ENCODE results near the gene CCL23. TPM values are rescaled to one million over a fixed set of nuclear protein-coding genes. Genes with fewer than 3 reads are reported as not detected.

Gene CCL23, protein sequence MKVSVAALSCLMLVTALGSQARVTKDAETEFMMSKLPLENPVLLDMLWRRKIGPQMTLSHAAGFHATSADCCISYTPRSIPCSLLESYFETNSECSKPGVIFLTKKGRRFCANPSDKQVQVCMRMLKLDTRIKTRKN
- not detected in 2 replicates for total RNA-seq

DNA sequence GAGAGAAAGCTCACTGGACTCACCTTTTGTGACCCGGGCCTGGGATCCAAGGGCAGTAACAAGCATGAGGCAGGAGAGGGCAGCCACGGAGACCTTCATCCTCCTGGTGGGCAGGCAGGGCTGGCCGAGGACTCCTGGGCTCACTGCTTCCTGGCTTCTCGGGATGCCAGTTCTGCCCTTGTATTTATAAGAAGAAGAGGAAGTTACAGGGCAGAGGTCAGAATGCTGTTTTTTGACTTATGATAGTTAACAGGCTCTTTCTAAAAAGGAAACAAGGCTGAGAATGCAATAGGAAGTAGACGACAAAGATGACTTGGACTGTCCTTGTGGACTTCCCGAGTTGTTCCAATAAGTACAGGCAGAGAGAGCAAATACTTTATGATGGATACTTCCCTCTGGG is at the start of gene CCL23:
TSS of gene CCL23 (minus strand) at position 174 of the 400 bp plus-strand sequence. CDS start at position 99, 75 bp downstream.
- Mint-ChIP-seq H3K4me1 (ENCODE audit: low read depth) (no peaks in the 10 kb centered on the region), H3K9me3 (no peaks in the 10 kb centered on the region), H3K36me3 (ENCODE audit: low read depth) (no peaks in the 10 kb centered on the region), H3K27me3 (ENCODE audit: insufficient read depth) (peaks cover 27% of the 10 kb centered on the region), H3K4me3 (no peak within 1 kb of the TSS), H3K27ac (no peak within 1 kb of the TSS)
- intact Hi-C loops (cut with micrococcal nuclease), result no loop called here
- DNase-seq (ENCODE audit: low spot score), result no peak

DNA sequence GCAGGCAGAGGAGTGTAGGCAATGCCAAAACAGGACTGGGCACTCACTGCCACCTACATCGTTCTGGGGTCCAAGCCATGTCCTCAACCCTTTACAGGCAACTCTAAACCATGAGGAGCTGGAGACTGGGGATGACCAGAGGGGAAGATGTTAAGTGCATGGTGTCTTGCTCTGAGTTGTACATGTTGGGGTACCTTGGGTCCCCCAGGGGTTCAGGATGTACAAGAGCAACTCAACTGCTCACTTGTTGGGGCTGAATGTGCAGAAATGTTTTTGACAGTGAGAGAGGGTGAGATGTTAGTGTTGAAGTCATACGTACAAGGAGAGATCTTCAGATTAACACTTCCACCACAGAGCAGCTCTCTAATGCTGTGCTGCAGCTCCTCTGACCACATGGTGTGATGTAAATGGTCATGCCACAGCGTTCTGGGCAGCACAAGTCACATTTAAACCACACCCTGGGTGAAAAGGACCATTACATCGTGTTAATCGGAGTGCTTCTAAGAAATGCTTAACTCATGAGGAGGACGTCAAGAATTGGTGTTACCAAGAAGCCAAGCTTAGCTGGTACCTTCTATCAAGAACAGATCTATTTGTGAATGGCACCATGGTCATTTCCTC is 48.7 kb upstream of the CCL23 start:
- H3K36me3 Mint-ChIP-seq (ENCODE audit: low read depth), result no peaks in the 10 kb centered on the region
- peaks cover 6% of the 10 kb centered on the region for H3K27me3 Mint-ChIP-seq (ENCODE audit: insufficient read depth)
- peaks cover 9% of the 10 kb centered on the region for H3K4me1 Mint-ChIP-seq (ENCODE audit: low read depth)
- peak overlapping the region; percentile 49 for H3K27ac Mint-ChIP-seq
- H3K4me3 Mint-ChIP-seq, result no peak overlapping the region
- no peak for DNase-seq (ENCODE audit: low spot score)
- intact Hi-C loops (cut with micrococcal nuclease), result no loop called here
- peaks cover 3% of the 10 kb centered on the region for H3K9me3 Mint-ChIP-seq

DNA sequence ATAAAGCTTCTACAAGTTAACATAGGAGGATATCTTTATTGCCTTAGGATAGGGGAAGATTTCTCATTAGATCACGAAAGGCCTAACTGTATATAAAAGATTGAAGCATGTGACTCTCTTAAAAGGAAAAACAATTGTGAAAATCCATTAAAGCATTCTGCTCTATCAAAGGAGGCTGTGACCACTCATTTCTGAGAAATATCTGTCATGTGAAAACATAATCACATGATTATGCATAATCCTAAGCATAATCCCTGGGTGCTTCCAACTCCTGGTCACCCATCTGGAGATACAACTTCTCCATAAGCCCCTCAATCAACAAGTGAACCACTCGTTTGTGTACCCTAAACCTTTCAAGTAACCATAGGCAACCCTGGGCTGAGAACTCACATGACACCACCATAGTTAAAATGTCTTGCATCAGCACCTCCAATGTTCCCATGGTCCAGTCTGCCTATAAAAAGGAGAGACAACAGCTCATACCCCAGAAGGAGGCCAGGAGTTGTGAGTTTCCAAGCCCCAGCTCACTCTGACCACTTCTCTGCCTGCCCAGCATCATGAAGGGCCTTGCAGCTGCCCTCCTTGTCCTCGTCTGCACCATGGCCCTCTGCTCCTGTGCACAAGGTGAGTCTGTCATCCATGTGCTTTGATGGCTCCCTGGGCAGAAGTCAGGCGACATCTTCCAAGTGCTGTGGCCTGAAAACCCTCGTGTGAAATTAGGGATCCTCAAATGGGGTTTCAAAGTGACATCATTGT is 46.2 kb upstream of the CCL23 start, which contains the start of gene CCL18:
TSS of gene CCL18 (plus strand) at position 487 of the 756 bp plus-strand sequence. CDS start at position 558, 71 bp downstream.
- no peak for DNase-seq (ENCODE audit: low spot score)
- H3K27ac Mint-ChIP-seq, result no peak within 1 kb of the TSS
- no peaks in the 10 kb centered on the region for H3K36me3 Mint-ChIP-seq (ENCODE audit: low read depth)
- intact Hi-C loops (cut with micrococcal nuclease), result loop anchor here (5.0 kb wide), 1 partner anchor 52 kb away; no protein-coding TSS in a partner anchor
- H3K9me3 Mint-ChIP-seq, result peaks cover 3% of the 10 kb centered on the region
- H3K27me3 Mint-ChIP-seq (ENCODE audit: insufficient read depth), result peaks cover 6% of the 10 kb centered on the region
- H3K4me1 Mint-ChIP-seq (ENCODE audit: low read depth), result peaks cover 9% of the 10 kb centered on the region
- no peak within 1 kb of the TSS for H3K4me3 Mint-ChIP-seq

DNA sequence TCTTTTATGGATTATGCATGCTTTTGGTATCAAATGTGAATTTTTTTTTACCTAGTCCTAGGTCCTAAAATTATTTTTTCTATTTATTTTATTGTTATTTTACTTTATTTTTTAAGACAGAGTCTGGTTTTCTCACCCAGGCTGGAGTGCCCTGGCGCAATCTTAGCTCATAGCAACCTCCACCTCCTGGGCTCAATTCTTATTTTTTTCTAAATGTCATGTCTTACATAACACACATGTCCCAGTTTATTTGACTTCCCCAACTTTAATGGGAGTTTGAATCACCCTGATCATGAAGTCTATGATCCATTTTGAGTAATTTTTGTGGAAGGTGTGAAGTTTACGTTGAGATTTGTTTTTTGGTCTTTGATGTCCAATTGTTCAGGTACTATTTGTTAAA is 43.0 kb upstream of the CCL23 start:
- intact Hi-C loops (cut with micrococcal nuclease), result loop anchor here (5.0 kb wide), 1 partner anchor 49 kb away; no protein-coding TSS in a partner anchor
- peaks cover 3% of the 10 kb centered on the region for H3K9me3 Mint-ChIP-seq
- DNase-seq (ENCODE audit: low spot score), result no peak
- H3K4me1 Mint-ChIP-seq (ENCODE audit: low read depth), result no peaks in the 10 kb centered on the region
- no peak overlapping the region for H3K4me3 Mint-ChIP-seq
- H3K27ac Mint-ChIP-seq, result no peak overlapping the region
- no peaks in the 10 kb centered on the region for H3K36me3 Mint-ChIP-seq (ENCODE audit: low read depth)
- peaks cover 1% of the 10 kb centered on the region for H3K27me3 Mint-ChIP-seq (ENCODE audit: insufficient read depth)

DNA sequence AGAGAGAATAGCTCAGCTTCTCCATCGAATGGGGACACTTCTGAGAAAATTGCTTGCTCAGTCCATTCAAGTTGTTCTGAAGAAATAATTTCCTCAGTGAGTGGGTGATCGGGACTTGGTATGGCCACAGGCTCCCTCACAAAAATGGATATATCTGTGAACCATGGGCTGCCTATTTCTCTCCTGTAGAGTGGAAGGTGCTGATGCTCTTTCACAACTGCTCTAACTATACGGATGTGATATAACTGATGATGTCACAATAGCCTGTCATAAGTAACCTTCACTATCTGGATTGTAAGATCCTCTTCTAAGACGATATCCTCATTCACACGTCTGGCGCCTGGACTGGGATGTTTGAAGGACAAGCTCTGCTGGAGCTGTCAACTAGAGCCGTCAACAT is 41.6 kb upstream of the CCL23 start:
- no peaks in the 10 kb centered on the region for H3K36me3 Mint-ChIP-seq (ENCODE audit: low read depth)
- H3K27me3 Mint-ChIP-seq (ENCODE audit: insufficient read depth), result peaks cover 1% of the 10 kb centered on the region
- DNase-seq (ENCODE audit: low spot score), result no peak
- H3K9me3 Mint-ChIP-seq, result peaks cover 3% of the 10 kb centered on the region
- intact Hi-C loops (cut with micrococcal nuclease), result no loop called here
- H3K4me1 Mint-ChIP-seq (ENCODE audit: low read depth), result no peaks in the 10 kb centered on the region
- no peak overlapping the region for H3K27ac Mint-ChIP-seq
- no peak overlapping the region for H3K4me3 Mint-ChIP-seq

DNA sequence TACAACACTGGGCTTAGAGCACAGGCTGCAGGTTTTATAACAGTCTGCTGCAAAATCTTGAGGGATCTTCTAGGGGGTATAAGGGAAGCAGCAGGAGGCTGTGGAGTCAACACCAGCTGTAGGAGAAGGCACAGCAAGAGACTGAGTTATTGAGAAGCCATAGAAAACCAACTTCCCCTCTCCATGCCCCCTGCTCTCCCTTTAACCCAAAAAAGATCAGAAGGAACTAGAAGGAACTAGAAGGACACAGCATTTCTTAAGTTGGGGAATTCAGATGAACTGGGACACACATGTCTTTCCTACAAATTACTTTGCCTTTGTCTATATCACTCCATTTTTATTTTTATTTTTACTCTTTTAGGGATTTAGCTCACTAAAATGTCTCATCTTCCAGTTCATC is 40.1 kb upstream of the CCL23 start:
- Mint-ChIP-seq H3K9me3 (no peaks in the 10 kb centered on the region), H3K4me1 (ENCODE audit: low read depth) (no peaks in the 10 kb centered on the region), H3K27ac (no peak overlapping the region), H3K27me3 (ENCODE audit: insufficient read depth) (peaks cover 4% of the 10 kb centered on the region), H3K4me3 (no peak overlapping the region), H3K36me3 (ENCODE audit: low read depth) (no peaks in the 10 kb centered on the region)
- intact Hi-C loops (cut with micrococcal nuclease), result no loop called here
- DNase-seq (ENCODE audit: low spot score), result no peak

DNA sequence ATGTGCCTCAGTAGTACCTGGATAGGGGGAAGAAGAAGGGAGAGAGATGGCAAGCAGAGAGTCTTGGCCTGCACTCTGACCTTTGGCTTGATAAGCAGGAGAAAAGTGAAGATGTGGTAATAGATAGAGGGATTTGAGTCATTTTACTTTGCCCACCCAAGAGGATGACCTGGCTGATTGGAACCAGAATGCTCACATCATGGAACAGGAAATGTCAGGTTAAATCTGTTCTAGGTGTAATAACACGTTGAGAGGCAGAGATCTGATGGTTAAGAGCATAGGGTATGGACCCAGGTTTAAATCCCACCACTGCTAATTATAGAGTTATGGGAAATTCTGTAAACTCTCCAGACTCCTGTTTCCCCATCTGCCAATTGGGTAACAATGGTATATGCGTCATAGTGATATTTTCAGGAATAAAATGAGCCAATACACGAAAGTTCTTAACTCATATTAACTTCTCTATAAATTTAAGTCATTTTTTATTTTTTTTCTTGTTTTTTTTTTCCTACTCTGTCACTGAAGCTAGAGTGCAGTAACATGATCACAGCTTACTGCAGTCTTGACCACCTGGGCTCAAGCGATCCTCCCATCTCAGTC is 38.2 kb upstream of the CCL23 start:
- Mint-ChIP-seq H3K36me3 (ENCODE audit: low read depth) (no peaks in the 10 kb centered on the region), H3K27ac (no peak overlapping the region), H3K4me1 (ENCODE audit: low read depth) (no peaks in the 10 kb centered on the region), H3K9me3 (no peaks in the 10 kb centered on the region), H3K27me3 (ENCODE audit: insufficient read depth) (peaks cover 13% of the 10 kb centered on the region), H3K4me3 (no peak overlapping the region)
- DNase-seq (ENCODE audit: low spot score), result no peak
- intact Hi-C loops (cut with micrococcal nuclease), result no loop called here

DNA sequence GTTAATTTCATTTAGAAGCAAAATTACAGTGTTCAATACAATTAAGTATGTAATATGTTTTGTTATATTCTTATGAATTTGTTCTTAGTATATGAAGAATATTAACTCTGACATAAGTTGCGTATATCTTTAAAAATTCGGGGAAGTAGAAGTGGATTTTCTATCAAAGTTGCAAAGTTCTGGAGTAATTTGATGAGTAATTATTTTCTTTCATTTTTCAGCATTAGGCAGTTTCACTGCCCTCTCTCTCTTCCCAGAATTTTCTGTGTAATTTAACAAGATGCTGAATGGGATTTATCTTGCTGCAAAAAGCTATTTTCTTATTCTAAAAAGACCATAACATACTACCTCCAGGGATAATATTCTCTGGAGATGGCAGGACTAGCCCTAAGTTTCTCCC is 37.4 kb upstream of the CCL23 start:
- Mint-ChIP-seq H3K27ac (no peak overlapping the region), H3K27me3 (ENCODE audit: insufficient read depth) (peaks cover 14% of the 10 kb centered on the region), H3K9me3 (peaks cover 1% of the 10 kb centered on the region), H3K4me1 (ENCODE audit: low read depth) (no peaks in the 10 kb centered on the region), H3K36me3 (ENCODE audit: low read depth) (no peaks in the 10 kb centered on the region), H3K4me3 (no peak overlapping the region)
- intact Hi-C loops (cut with micrococcal nuclease), result no loop called here
- DNase-seq (ENCODE audit: low spot score), result no peak

DNA sequence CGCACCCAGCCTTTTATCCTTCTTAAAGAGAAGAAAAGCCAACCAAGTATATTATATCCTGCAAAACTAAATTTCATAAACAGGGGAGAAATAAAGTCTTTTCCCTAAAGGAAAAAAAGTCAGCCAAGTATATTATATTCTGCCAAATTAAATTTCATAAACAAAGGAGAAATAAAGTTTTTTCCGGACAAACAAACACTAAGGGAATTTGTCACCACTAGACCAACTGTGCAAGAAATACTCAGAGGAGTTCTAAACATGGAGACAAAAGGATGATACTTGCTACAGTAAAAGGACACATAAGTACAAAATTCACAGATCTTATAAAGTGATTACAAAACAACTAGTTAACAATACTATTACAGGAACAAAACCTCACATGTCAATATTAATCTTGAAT is 31.9 kb upstream of the CCL23 start:
- Mint-ChIP-seq H3K4me3 (no peak overlapping the region), H3K27ac (no peak overlapping the region), H3K27me3 (ENCODE audit: insufficient read depth) (peaks cover 28% of the 10 kb centered on the region), H3K36me3 (ENCODE audit: low read depth) (no peaks in the 10 kb centered on the region), H3K9me3 (peaks cover 19% of the 10 kb centered on the region), H3K4me1 (ENCODE audit: low read depth) (no peaks in the 10 kb centered on the region)
- DNase-seq (ENCODE audit: low spot score), result no peak
- intact Hi-C loops (cut with micrococcal nuclease), result no loop called here

DNA sequence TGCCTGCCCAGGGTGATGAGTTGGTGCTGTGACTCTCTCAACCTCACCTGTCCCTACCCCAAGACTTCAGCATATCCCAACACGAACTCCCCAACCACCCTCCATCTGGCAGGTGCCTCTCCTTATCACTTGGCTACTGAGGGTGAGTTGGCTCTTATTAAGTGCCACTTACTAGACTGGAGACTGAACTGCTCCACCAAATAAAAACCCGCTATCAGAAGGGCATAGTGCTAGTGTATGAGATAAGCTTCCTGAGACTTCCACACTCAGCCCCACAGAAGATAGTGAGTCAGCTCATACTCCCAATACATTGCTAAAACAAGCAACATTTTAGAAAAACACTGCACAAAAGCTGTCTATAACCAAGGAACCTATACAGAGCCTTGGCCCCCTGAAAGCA is 30.3 kb upstream of the CCL23 start:
- no peak overlapping the region for H3K4me3 Mint-ChIP-seq
- H3K36me3 Mint-ChIP-seq (ENCODE audit: low read depth), result no peaks in the 10 kb centered on the region
- H3K27ac Mint-ChIP-seq, result no peak overlapping the region
- intact Hi-C loops (cut with micrococcal nuclease), result no loop called here
- H3K27me3 Mint-ChIP-seq (ENCODE audit: insufficient read depth), result peaks cover 30% of the 10 kb centered on the region
- no peak for DNase-seq (ENCODE audit: low spot score)
- H3K4me1 Mint-ChIP-seq (ENCODE audit: low read depth), result no peaks in the 10 kb centered on the region
- peaks cover 19% of the 10 kb centered on the region for H3K9me3 Mint-ChIP-seq

DNA sequence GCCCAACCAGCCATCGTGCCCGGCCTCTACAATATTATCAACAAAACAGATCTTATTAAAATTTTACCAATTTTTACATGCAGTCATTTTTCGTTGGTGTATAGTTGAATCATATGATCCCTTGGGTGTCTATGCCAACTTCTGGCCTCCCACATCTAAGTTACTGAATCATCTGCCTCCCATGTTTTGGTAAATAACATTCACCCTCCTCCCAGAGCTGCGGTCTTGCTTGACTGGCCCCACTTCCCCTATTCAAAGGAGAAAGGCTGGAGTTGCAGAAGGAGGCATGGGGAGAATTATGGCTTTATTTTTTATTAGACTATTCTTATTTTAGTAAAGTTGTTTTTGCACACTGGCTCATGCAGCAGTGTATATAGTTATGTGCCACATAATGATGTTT is 18.5 kb upstream of the CCL23 start:
- Mint-ChIP-seq H3K4me3 (no peak overlapping the region), H3K27me3 (ENCODE audit: insufficient read depth) (peaks cover 31% of the 10 kb centered on the region), H3K9me3 (no peaks in the 10 kb centered on the region), H3K27ac (no peak overlapping the region), H3K4me1 (ENCODE audit: low read depth) (no peaks in the 10 kb centered on the region), H3K36me3 (ENCODE audit: low read depth) (no peaks in the 10 kb centered on the region)
- no peak for DNase-seq (ENCODE audit: low spot score)
- intact Hi-C loops (cut with micrococcal nuclease), result no loop called here

DNA sequence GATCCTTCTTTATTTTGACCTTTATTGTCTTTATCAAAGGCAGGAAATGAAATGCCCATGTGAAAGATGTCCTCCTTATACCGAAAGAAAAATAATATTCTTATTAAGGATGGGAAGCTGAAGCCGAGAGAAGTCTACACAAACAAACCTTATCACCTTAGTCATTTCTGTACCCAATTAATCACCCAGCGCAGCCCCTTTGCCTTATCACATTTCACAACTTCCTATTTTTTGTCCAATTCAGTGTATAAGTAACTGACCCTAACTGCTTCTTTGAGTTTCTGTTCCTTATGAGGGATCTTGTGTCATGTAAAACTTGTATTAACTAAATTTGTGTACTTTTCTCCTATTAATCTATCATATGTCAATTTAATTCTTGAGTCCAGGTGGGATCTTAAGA is 16.4 kb upstream of the CCL23 start:
- no peak for DNase-seq (ENCODE audit: low spot score)

DNA sequence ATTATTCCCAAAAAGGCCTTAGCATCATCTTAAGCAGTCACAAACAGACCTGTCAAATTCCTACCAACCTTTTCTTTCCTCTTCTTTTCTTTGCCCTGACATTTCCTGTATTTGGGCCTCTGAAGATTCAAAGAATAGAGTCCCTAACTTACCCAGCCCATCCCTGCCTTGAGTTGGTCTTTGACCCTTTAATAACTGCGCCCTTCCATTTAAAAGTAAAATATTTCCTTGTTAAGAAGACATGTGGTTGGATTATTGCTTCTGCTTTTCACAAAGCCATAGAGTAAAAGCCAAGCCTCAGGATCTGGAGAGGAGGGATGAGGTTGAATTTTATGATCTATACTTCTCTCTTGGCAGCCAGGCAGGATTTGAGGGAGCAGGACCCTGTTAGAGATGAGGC is 13.2 kb upstream of the CCL23 start:
- Mint-ChIP-seq H3K9me3 (no peaks in the 10 kb centered on the region), H3K36me3 (ENCODE audit: low read depth) (no peaks in the 10 kb centered on the region), H3K27me3 (ENCODE audit: insufficient read depth) (peaks cover 32% of the 10 kb centered on the region), H3K4me1 (ENCODE audit: low read depth) (no peaks in the 10 kb centered on the region), H3K27ac (no peak overlapping the region), H3K4me3 (no peak overlapping the region)
- no peak for DNase-seq (ENCODE audit: low spot score)
- intact Hi-C loops (cut with micrococcal nuclease), result no loop called here

More for the DNA sequence above, 16.4 kb upstream of the CCL23 start:
- H3K4me3 Mint-ChIP-seq, result no peak overlapping the region
- H3K9me3 Mint-ChIP-seq, result no peaks in the 10 kb centered on the region
- H3K27me3 Mint-ChIP-seq (ENCODE audit: insufficient read depth), result peaks cover 35% of the 10 kb centered on the region
- no peaks in the 10 kb centered on the region for H3K4me1 Mint-ChIP-seq (ENCODE audit: low read depth)
- H3K27ac Mint-ChIP-seq, result no peak overlapping the region
- no peaks in the 10 kb centered on the region for H3K36me3 Mint-ChIP-seq (ENCODE audit: low read depth)
- intact Hi-C loops (cut with micrococcal nuclease), result no loop called here

Data from activated T-helper 1 cell treated with anti-CD3 and anti-CD28 coated beads, Interleukin-12 subunit alpha, Interleukin-12 subunit beta, Interleukin-2, Interleukin-4 antibody, amounts not matched to agents 30 ng/mL and 10 ng/mL and 1 ng/mL, durations not matched to agents 14 hours and 24 hours and 36 hours (primary cell).